HepG2 (cell line): Measurements from ENCODE around the gene ZNF764. TPM values are rescaled to one million over a fixed set of nuclear protein-coding genes. Genes with fewer than 3 reads are reported as not detected.

ENCODE experiments used
- DBP ChIP-seq: sonication (generic); formaldehyde crosslinking; IDR thresholded peaks from 2 replicates; pipeline ENCODE4 v1.4.0; 2020; ENCODE audit warnings: missing genetic modification reagents; ENCODE audit errors: not compliant biosample characterization
- GATAD2A ChIP-seq: IDR thresholded peaks from 2 replicates; pipeline ENCODE4 v1.6.1; 2016
- MED8 ChIP-seq: sonication (generic); formaldehyde crosslinking; IDR thresholded peaks from 2 replicates; pipeline ENCODE4 v1.8.1; 2023; ENCODE audit warnings: mild to moderate bottlenecking, missing genetic modification reagents; ENCODE audit not compliant: insufficient replicate concordance
- MLLT10 ChIP-seq: sonication (generic); formaldehyde crosslinking; IDR thresholded peaks from 2 replicates; pipeline ENCODE4 v1.4.0; 2020; ENCODE audit warnings: missing genetic modification reagents
- MTA1 ChIP-seq: sonication (generic); formaldehyde crosslinking; IDR thresholded peaks from 2 replicates; pipeline ENCODE4 v1.4.0; 2020; ENCODE audit warnings: missing genetic modification reagents, mild to moderate bottlenecking, borderline replicate concordance
- SCMH1 ChIP-seq: sonication (generic); formaldehyde crosslinking; IDR thresholded peaks from 2 replicates; pipeline ENCODE4 v1.9.0; 2021; ENCODE audit warnings: missing genetic modification reagents, mild to moderate bottlenecking, borderline replicate concordance
- SPEN ChIP-seq: sonication (generic); formaldehyde crosslinking; IDR thresholded peaks from 2 replicates; pipeline ENCODE4 v1.5.1; 2020; ENCODE audit warnings: low read depth, mild to moderate bottlenecking, missing genetic modification reagents
- SUZ12 ChIP-seq: fragments of 150-350 bp; IDR thresholded peaks from 2 replicates; pipeline ENCODE4 v1.6.1; 2014; ENCODE audit warnings: low read depth, low read length
- ZFP36L2 ChIP-seq: sonication (generic); formaldehyde crosslinking; IDR thresholded peaks from 2 replicates; pipeline ENCODE4 v1.4.0; 2020; ENCODE audit warnings: missing genetic modification reagents
- ZMYM2 ChIP-seq: sonication (generic); formaldehyde crosslinking; IDR thresholded peaks from 2 replicates; pipeline ENCODE4 v1.8.0; 2022; ENCODE audit warnings: mild to moderate bottlenecking, missing genetic modification reagents
- ZNF230 ChIP-seq: sonication (generic); formaldehyde crosslinking; IDR thresholded peaks from 2 replicates; pipeline ENCODE4 v1.4.0; 2020; ENCODE audit warnings: mild to moderate bottlenecking, missing genetic modification reagents
- ZNF256 ChIP-seq: sonication (generic); formaldehyde crosslinking; conservative IDR thresholded peaks from 2 replicates; pipeline ENCODE4 v1.4.0; 2020; ENCODE audit warnings: missing genetic modification reagents
- ZNF547 ChIP-seq: sonication (generic); formaldehyde crosslinking; IDR thresholded peaks from 2 replicates; pipeline ENCODE4 v1.5.1; 2020; ENCODE audit warnings: mild to moderate bottlenecking, missing genetic modification reagents
- ZNF576 ChIP-seq: sonication (generic); formaldehyde crosslinking; IDR thresholded peaks from 2 replicates; pipeline ENCODE4 v1.4.0; 2020; ENCODE audit warnings: mild to moderate bottlenecking, missing genetic modification reagents
- ZNF672 ChIP-seq: sonication (generic); formaldehyde crosslinking; IDR thresholded peaks from 2 replicates; pipeline ENCODE4 v1.8.1; 2022; ENCODE audit warnings: missing genetic modification reagents
- ZNF703 ChIP-seq: sonication (generic); formaldehyde crosslinking; IDR thresholded peaks from 2 replicates; pipeline ENCODE4 v1.5.1; 2020; ENCODE audit warnings: missing genetic modification reagents, mild to moderate bottlenecking, moderate library complexity, borderline replicate concordance
- polyA plus RNA-seq, 8 experiments: library from polyadenylated mRNA; depleted of rRNA in 3 of 8; stranded (reverse) in 7 of 8; unstranded in 1 of 8; fragments of >200 nt; fragmentation: Illumina TruSeq in 4 of 8; extraction: Trizol in 4 of 8; gene quantifications; 2 replicates each; pipeline versions ENCODE4 v1.2.1 to v1.2.3, GENCODE V29; 2011 to 2016; ENCODE audit warnings: low read depth in 4 of 8, missing spikeins in 1 of 8, mixed read lengths in 1 of 8; ENCODE audit not compliant: insufficient read depth in 1 of 8
- total RNA-seq, 5 experiments: library from RNA; depleted of rRNA; stranded (reverse); fragments of >200 nt; fragmentation: Illumina TruSeq; extraction: Trizol; gene quantifications; 2 replicates each; pipeline ENCODE4 v1.2.3, GENCODE V29; 2016; ENCODE audit warnings: low read depth in 1 of 5
- TF ChIP-seq, protein P1 (sequence below): sonication (generic); formaldehyde crosslinking; IDR thresholded peaks from 2 replicates; pipeline ENCODE4 v1.4.0; 2020; ENCODE audit warnings: low read depth, missing genetic modification reagents
- TF ChIP-seq, protein P2 (sequence below): sonication (generic); formaldehyde crosslinking; conservative IDR thresholded peaks from 2 replicates; pipeline ENCODE4 v1.4.0; 2020; ENCODE audit warnings: missing genetic modification reagents
- TF ChIP-seq, protein P3 (sequence below): sonication (generic); formaldehyde crosslinking; IDR thresholded peaks from 2 replicates; pipeline ENCODE4 v1.4.0; 2020; ENCODE audit warnings: missing genetic modification reagents

The ZNF764 gene
- total and polyA plus RNA-seq, 2 of the 13 experiments (the other 11 are each of a cell fraction or from before 2014, with no cell fraction given) = 4.1 to 9.1 TPM

- TF ChIP-seq, protein P1, sequence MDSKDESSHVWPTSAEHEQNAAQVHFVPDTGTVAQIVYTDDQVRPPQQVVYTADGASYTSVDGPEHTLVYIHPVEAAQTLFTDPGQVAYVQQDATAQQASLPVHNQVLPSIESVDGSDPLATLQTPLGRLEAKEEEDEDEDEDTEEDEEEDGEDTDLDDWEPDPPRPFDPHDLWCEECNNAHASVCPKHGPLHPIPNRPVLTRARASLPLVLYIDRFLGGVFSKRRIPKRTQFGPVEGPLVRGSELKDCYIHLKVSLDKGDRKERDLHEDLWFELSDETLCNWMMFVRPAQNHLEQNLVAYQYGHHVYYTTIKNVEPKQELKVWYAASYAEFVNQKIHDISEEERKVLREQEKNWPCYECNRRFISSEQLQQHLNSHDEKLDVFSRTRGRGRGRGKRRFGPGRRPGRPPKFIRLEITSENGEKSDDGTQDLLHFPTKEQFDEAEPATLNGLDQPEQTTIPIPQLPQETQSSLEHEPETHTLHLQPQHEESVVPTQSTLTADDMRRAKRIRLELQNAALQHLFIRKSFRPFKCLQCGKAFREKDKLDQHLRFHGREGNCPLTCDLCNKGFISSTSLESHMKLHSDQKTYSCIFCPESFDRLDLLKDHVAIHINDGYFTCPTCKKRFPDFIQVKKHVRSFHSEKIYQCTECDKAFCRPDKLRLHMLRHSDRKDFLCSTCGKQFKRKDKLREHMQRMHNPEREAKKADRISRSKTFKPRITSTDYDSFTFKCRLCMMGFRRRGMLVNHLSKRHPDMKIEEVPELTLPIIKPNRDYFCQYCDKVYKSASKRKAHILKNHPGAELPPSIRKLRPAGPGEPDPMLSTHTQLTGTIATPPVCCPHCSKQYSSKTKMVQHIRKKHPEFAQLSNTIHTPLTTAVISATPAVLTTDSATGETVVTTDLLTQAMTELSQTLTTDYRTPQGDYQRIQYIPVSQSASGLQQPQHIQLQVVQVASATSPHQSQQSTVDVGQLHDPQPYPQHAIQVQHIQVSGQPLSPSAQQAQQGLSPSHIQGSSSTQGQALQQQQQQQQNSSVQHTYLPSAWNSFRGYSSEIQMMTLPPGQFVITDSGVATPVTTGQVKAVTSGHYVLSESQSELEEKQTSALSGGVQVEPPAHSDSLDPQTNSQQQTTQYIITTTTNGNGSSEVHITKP (CRISPR knock-in tag) = no peak
- peak; percentile 51 for TF ChIP-seq GATAD2A (CRISPR knock-in tag)
- no peak for TF ChIP-seq ZNF703 (CRISPR knock-in tag)
- TF ChIP-seq ZNF230 = no peak
- no peak for TF ChIP-seq MED8 (CRISPR knock-in tag)
- TF ChIP-seq MLLT10 (CRISPR knock-in tag) = no peak
- TF ChIP-seq ZFP36L2 (CRISPR knock-in tag) = no peak
- TF ChIP-seq DBP = no peak
- no peak for TF ChIP-seq MTA1 (CRISPR knock-in tag)
- TF ChIP-seq SCMH1 (CRISPR knock-in tag) = no peak
- TF ChIP-seq ZMYM2 (CRISPR knock-in tag) = 0 out of 2 replicates have a peak, but pooled peaks have one; percentile 16
- 0 out of 2 replicates have a peak, but pooled peaks have one; percentile 21 for TF ChIP-seq SPEN
- TF ChIP-seq ZNF576 (CRISPR knock-in tag) = no peak
- TF ChIP-seq ZNF672 = no peak
- TF ChIP-seq ZNF547 = no peak
- TF ChIP-seq, protein P2, sequence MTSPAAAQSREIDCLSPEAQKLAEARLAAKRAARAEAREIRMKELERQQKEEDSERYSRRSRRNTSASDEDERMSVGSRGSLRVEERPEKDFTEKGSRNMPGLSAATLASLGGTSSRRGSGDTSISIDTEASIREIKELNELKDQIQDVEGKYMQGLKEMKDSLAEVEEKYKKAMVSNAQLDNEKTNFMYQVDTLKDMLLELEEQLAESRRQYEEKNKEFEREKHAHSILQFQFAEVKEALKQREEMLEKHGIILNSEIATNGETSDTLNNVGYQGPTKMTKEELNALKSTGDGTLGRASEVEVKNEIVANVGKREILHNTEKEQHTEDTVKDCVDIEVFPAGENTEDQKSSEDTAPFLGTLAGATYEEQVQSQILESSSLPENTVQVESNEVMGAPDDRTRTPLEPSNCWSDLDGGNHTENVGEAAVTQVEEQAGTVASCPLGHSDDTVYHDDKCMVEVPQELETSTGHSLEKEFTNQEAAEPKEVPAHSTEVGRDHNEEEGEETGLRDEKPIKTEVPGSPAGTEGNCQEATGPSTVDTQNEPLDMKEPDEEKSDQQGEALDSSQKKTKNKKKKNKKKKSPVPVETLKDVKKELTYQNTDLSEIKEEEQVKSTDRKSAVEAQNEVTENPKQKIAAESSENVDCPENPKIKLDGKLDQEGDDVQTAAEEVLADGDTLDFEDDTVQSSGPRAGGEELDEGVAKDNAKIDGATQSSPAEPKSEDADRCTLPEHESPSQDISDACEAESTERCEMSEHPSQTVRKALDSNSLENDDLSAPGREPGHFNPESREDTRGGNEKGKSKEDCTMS (CRISPR knock-in tag) = no peak
- TF ChIP-seq, protein P3, sequence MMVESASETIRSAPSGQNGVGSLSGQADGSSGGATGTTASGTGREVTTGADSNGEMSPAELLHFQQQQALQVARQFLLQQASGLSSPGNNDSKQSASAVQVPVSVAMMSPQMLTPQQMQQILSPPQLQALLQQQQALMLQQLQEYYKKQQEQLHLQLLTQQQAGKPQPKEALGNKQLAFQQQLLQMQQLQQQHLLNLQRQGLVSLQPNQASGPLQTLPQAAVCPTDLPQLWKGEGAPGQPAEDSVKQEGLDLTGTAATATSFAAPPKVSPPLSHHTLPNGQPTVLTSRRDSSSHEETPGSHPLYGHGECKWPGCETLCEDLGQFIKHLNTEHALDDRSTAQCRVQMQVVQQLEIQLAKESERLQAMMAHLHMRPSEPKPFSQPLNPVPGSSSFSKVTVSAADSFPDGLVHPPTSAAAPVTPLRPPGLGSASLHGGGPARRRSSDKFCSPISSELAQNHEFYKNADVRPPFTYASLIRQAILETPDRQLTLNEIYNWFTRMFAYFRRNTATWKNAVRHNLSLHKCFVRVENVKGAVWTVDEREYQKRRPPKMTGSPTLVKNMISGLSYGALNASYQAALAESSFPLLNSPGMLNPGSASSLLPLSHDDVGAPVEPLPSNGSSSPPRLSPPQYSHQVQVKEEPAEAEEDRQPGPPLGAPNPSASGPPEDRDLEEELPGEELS = peak; percentile 49; the same call in 1 of the 2 replicates
- TF ChIP-seq ZNF256 (CRISPR knock-in tag) = no peak
- TF ChIP-seq SUZ12 = no peak
These were observed 9.9 kb upstream of the ZNF764 start (continued) for GRCh38 chr16:30567991-30568638.
